Fibroblast of villous mesenchyme (primary cell): ENCODE results near the gene ASB2. TPM values are rescaled to one million over a fixed set of nuclear protein-coding genes. Genes with fewer than 3 reads are reported as not detected.

Experiments
- DNase-seq: peaks from one replicate; pipeline ENCODE4 v3.0.0-alpha.2; 2010; ENCODE audit warnings: low read depth
- H3K4me3 ChIP-seq: 2 replicates; pipeline ENCODE4 v1.5.1; 2011; ENCODE audit warnings: low read depth, mild to moderate bottlenecking, low read length
- total RNA-seq: library from RNA; depleted of rRNA; stranded (reverse); fragments of >200 nt; gene quantifications from 2 replicates; pipeline ENCODE4 v1.2.3, GENCODE V29; 2012
- TF ChIP-seq, protein P1 (sequence below): IDR thresholded peaks from 2 replicates; pipeline ENCODE4 v1.5.1; 2012; ENCODE audit warnings: low read depth, mild to moderate bottlenecking, low read length; ENCODE audit not compliant: insufficient read depth

ASB2 gene
- total RNA-seq, 1 donor: 0.86 TPM

DNA sequence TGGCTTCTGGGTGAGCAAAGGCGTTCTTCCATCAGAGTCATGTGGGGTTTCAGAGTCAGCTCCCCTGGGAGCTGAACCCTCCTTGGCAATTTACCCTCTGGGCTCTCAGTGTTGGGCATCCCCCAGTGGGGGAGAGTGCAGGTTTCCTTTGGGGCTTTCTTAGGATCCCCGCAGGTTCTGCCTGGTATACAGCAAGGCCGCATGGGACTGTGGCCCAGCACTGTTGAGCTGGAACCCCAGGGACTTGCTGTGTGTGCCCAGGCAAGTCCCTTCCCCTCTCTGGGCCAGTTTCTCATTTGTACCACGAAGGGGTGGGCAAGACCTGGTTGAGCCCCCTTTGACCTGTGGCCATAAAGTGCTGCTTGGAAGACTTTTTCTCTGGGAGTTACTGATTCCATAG lies 43.7 kb downstream of the ASB2 start:
- no peak overlapping the region for H3K4me3 ChIP-seq
- TF ChIP-seq, protein P1, sequence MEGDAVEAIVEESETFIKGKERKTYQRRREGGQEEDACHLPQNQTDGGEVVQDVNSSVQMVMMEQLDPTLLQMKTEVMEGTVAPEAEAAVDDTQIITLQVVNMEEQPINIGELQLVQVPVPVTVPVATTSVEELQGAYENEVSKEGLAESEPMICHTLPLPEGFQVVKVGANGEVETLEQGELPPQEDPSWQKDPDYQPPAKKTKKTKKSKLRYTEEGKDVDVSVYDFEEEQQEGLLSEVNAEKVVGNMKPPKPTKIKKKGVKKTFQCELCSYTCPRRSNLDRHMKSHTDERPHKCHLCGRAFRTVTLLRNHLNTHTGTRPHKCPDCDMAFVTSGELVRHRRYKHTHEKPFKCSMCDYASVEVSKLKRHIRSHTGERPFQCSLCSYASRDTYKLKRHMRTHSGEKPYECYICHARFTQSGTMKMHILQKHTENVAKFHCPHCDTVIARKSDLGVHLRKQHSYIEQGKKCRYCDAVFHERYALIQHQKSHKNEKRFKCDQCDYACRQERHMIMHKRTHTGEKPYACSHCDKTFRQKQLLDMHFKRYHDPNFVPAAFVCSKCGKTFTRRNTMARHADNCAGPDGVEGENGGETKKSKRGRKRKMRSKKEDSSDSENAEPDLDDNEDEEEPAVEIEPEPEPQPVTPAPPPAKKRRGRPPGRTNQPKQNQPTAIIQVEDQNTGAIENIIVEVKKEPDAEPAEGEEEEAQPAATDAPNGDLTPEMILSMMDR: no peak
- DNase-seq: no peak

DNA sequence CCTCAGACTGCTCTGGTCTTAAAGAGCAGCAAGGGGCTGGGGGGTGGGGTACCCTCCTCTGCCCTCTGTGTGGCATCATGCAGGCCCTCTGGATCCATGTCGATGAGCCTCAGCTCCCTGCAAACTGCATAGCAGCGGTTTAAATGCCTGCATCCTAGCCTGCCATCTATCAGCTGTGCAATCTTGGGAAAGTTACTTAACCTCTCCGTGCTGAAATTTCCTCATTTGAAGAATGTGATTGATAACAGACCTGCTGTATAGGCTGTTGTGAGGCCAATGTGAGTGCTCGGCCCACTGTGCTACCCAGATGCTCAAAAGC lies 45.4 kb downstream of the ASB2 start:
- DNase-seq: no peak
- H3K4me3 ChIP-seq: no peak overlapping the region
- TF ChIP-seq, protein P1: no peak

DNA sequence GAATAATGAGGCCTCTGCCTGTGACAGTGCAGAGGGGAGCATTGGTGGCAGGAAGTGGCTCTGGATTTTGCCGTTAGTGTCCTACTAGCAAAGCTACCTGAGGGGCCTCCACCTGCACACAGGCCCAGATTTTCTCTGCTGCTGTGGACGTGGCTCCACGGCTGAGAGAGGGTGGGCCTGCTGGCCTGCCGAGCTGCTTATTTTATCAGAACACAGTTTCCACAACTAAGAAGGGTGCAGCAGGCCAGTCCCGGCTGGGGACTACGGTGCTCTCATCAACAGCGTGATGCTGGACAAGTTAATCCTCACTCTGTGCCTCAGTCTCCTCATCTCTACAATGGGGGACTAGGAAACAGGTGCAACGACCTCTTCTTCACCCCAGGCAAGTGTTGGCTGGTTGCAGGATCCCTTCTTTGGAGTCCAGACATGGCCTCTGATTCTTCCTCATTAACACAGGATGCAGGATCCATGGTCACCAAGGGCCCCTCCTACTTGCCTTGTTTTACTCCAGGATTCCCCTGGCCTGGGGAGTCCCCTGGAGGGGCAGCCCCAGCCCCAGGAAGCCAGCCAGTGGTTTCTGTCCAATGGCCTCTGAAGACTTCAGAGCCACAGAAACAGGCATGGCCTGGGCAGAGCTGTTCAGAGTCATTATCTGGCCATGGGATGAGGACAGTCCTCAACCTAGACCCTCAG lies 45.9 kb downstream of the ASB2 start:
- H3K4me3 ChIP-seq: no peak overlapping the region
- DNase-seq: no peak
- TF ChIP-seq, protein P1: no peak

DNA sequence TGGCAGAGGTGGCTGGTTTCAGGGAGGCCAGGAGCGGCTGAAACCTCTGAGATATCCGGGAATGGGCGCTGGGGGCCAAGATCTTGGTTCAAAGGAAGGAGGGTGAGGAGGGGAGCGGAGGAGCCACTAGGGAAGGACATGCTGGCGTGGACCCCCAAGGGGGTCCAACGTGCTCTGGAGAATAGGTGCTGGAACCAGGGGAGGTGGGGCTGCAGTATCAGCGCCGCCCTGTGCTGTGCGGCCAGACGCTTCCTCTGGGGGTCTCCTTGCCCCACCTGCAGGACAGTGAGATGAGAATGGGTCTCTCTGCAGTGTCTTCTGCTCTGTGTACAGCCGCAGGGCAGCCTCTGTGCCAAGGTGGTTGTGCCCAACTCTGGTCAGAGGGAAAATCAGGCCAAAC lies 46.7 kb downstream of the ASB2 start:
- no peak overlapping the region for H3K4me3 ChIP-seq
- TF ChIP-seq, protein P1: no peak
- no peak for DNase-seq

DNA sequence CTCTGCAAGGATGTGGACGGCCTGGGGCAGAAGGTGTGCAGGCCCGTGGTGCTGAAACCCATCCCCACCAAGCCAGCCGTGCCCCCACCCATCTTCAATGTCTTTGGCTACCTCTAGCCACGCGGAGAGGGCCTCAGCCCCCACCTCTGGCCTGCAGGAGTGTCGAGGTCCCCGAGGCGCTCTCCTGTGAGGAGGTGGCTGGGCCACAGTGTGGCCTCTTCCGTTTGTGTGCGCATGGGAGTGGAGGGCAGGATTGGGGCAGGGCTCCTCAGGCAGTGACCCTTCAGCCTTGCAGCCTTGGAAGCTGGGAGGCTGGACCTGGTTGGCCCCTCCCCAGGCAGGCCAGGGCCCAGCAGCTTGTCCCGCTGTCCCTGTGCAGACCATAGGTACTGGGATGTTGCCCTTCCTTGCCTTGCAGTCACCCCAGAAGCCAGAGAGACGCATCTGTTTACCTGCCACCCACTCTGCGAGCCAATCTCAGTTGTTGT lies 47.3 kb downstream of the ASB2 start:
- H3K4me3 ChIP-seq: no peak overlapping the region
- TF ChIP-seq, protein P1: no peak
- no peak for DNase-seq

DNA sequence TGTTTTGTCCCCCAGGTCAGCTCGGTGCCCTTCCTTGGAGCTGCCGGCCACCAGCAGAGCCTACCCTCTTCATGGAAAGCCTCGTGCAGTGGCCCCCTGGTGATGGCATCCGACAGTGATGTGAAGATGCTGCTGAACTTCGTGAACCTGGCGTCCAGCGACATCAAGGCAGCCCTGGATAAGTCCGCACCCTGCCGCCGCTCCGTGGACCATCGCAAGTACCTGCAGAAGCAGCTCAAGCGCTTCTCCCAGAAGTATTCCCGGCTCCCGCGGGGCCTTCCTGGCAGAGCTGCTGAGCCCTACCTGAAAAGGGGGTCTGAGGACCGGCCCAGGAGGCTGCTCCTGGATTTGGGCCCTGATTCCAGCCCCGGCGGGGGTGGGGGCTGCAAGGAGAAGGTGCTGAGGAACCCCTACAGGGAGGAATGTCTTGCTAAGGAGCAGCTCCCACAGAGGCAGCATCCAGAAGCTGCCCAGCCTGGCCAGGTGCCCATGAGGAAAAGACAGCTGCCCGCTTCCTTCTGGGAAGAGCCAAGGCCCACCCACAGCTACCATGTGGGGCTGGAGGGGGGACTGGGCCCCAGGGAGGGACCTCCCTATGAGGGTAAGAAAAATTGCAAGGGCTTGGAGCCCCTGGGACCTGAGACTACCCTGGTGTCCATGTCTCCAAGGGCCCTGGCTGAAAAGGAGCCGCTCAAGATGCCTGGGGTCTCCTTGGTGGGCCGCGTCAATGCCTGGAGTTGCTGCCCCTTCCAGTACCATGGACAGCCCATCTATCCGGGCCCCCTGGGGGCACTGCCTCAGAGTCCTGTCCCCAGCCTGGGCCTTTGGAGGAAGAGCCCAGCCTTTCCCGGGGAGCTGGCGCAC lies 48.0 kb downstream of the ASB2 start:
- TF ChIP-seq, protein P1: no peak
- no peak for DNase-seq
- H3K4me3 ChIP-seq: no peak overlapping the region
